Hematopoietic multipotent progenitor cell treated with erythropoietin and hydrocortisone succinate and interleukin-3 and kit ligand, for 8 days (in vitro differentiated cells): Measurements from ENCODE around the gene MTCH1.

ENCODE experiments used
- DNase-seq: peaks from one replicate; pipeline ENCODE4 v3.0.0-alpha.2; 2015

Gene MTCH1

GRCh38 chr6:36920546-36920945 is 65.5 kb downstream of the MTCH1 start:
- DNase-seq: no peak

GRCh38 chr6:36920049-36920448 is 65.9 kb downstream of the MTCH1 start:
- DNase-seq: no peak
